Ovary (tissue), 3 donors: ENCODE data around the gene CYB561.

Experiments used
- CTCF ChIP-seq, 3 donors: fragments of 450-650 bp in 2 of 3; fragments of 200-600 bp in 1 of 3; IDR thresholded peaks; one replicate each; pipeline versions ENCODE4 v1.5.1 to v1.8.0; 2016 to 2022; ENCODE audit warnings: antibody characterized with exemption in 3 of 3, mild to moderate bottlenecking in 1 of 3
- POLR2A ChIP-seq: fragments of 450-650 bp; IDR thresholded peaks from one replicate; pipeline ENCODE4 v1.6.1; 2017; ENCODE audit warnings: antibody characterized with exemption, mild to moderate bottlenecking, moderate library complexity
- donor health status: DM: no; HTN: no; CAD: no.

DNA sequence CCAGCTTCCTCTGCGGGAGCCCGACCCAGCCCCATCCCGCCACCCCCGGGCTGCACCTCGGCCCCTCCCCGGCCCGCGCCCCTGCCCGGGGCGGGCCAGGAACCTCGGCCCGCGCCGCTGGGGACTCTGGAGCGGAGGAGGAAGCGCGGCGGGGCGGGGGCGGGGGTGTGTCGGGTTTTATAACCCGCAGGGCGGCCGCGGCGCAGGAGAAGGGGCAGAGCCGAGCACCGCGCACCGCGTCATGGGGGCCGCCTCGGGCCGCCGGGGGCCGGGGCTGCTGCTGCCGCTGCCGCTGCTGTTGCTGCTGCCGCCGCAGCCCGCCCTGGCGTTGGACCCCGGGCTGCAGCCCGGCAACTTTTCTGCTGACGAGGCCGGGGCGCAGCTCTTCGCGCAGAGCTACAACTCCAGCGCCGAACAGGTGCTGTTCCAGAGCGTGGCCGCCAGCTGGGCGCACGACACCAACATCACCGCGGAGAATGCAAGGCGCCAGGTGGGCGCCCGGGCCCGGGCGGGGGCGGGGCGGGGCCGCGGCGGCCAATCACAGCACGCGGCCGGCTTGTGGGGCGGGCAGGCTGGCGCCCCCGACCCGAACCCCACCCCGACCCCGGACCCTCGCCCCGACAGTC lies 30.9 kb upstream of the CYB561 start, which contains the start of gene ACE:
- TF ChIP-seq CTCF (IDR thresholded peaks at IDR 0.05) = no peak
- TF ChIP-seq POLR2A = no peak
